Inferior parietal cortex (tissue), 1 donor: Measurements from ENCODE around the gene ADAMTS2.
"Not testable (repeated sequence)": the region's sequence is repeated elsewhere in the genome, so short reads cannot be mapped to it uniquely, and the experiment has no call there.

Source experiments
- DNase-seq: peaks from one replicate; pipeline ENCODE4 v3.0.0-alpha.2; 2016; ENCODE audit errors: extremely low spot score

ADAMTS2 gene

GRCh38 chr5:179296150-179296821, 49.0 kb downstream of the ADAMTS2 start:
- DNase-seq: no peak

- no peak for DNase-seq
Observed at GRCh38 chr5:179295778-179296149, 49.5 kb downstream of the ADAMTS2 start.

- DNase-seq: no peak
Observed at GRCh38 chr5:179294891-179295777, 50.1 kb downstream of the ADAMTS2 start.

DNA sequence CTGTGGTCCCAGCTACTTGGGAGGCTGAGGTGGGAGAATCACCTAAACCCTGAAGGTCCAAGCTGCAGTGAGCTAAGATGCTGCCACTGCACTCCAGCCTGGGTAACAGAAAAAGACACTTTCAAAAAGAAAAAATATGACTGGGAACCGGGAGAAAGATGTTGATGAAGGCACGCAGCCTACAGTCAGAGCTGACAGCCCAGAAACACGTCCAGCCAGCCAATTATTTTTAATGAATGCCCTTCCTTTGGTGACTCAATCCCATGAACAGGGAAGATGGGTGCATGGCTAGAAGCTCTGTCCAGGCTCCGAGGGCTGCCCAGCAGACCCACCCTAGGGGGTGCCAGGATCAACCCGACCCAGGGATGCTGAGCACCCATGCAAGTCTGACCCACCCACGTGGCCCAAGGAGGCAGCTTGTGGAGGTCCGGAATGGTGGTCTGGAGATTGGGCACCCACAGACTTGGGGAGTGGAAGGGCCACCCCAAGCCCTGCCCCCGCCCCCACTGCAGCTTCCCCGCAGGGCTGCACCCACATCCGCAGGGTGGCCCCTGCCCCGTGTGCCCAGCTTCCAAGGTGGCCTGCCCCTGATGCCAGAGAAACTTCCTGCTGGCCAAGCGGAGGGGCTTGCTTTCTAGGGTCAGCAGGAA, 51.0 kb downstream of the ADAMTS2 start:
- DNase-seq: no peak

GRCh38 chr5:179292681-179293635, 52.3 kb downstream of the ADAMTS2 start:
- DNase-seq: no peak

DNA sequence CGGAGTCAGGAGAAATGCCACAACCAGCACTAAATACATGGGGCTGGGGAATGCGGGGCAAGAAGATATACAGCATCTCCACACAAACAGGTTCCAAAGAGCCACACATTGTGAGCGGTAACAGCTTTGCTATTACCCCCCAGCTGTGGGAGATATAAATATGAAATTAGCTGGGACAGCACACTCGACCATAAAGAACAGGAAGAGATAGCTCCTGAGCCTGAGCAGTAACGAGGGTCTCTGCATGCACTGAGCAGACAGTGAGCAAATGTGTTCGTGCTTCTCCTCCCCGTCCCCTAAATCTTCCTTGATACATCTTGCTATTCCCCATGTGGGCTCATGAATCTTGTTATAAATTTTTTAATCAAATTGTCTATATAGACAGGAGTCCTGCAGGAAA, 53.1 kb downstream of the ADAMTS2 start:
- DNase-seq: no peak

GRCh38 chr5:179290681-179291540, 54.4 kb downstream of the ADAMTS2 start:
- DNase-seq: no peak

DNA sequence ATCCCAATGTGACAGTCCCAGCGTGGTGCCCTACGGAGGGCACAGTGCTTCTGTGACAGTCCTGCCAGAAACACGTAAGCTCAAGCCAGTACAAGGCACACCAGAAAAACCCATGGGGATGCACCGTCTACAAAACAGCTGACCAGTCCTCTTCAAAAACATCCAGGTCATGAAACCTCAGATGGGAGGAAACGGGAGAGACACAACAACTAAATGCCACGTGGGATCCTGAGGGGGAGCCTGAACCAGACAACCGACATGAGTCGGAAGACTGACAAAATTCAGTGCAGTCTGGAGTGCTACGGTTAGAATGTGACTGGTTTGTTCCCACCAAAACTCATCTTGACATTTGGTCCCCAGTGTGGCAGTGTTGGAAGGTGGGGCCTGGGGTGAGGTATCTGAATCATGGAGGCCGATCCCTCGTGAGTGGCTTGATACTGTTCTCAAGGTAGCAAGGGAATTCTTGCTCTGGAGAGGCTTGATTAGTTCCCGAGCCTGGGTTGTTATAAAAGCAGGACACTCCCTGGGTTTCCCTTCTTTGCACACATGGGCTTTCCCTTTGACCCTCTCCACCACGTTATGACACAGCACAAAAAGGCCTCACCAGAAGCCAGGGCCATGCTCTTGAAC, 55.4 kb downstream of the ADAMTS2 start:
- no peak for DNase-seq

DNA sequence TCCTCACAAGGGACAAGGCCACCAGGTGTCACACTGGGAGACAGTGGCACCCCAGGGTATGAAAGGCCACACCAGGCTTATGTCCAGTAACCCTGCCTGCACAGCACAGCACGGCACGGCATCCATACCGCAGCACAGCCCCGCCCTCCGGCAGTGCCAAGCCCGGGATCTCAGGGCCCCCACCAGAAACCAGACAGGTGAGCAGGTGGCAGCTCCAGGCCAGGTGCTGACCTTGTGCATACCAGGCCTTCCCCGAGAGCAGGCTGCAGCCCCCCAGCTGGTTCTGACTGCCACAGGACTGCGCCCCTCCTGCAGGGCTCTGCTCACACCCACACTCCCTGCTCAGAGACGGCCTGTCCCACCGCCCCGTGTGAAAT, 56.5 kb downstream of the ADAMTS2 start:
- no peak for DNase-seq

DNA sequence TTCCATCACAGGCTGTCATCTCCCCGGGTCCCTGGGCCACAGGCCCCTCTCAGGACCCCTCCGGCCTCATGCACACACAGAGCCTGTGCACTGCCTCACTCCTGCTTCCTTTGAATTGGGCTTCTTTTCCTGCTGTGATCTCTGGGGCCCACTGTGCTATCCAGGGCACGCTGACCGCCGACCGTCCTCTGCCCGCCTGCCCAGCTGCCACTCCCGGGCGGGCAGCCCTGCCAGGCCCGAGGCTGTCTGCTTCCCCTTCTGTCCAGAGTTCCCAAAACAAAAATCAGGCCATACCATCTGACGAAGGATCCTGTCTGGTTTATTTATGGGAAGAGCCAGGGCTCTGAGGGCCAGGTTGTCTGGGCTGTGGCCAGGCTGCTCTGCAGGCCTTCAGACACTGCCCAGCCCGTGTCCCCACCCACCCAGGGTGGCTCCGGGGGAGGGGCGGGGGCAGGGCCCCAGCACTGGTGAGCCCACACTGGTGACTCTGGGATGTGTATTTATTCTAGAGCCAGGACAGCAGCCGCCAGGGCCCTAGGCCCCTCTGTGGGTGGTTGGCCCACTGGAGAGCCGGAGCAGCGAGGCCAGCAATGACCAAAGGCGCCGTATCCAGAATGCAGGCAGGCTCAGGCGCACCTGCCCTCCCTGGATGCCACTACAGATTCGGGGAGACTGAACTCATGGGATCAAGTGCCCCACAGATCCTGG, 57.0 kb downstream of the ADAMTS2 start:
- DNase-seq: no peak

- DNase-seq: no peak
Observed at GRCh38 chr5:179287631-179288030, 57.6 kb downstream of the ADAMTS2 start.

GRCh38 chr5:179287071-179287470, 58.2 kb downstream of the ADAMTS2 start:
- no peak for DNase-seq

DNA sequence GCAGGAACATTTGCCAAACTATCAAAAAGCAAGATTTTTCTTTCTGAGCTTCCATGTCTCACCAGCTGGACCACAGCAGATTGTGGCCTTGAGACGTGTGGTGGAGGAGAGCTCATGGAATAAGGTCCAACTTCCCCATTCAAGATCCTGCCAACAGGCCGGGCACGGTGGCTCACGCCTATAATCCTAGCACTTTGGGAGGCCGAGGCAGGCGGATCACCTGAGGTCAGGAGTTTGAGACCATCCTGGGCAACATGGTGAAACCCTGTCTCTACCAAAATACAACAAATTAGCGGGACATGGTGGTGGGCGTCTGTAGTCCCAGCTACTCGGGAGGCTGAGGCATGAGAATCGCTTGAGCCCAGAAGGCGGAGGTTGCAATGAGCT, 59.5 kb downstream of the ADAMTS2 start:
- DNase-seq: not testable (repeated sequence)

GRCh38 chr5:179284751-179285631, 60.3 kb downstream of the ADAMTS2 start:
- DNase-seq: no peak

GRCh38 chr5:179283908-179284307, 61.4 kb downstream of the ADAMTS2 start:
- DNase-seq: not testable (repeated sequence)

GRCh38 chr5:179281694-179282093, 63.6 kb downstream of the ADAMTS2 start:
- DNase-seq: no peak

DNA sequence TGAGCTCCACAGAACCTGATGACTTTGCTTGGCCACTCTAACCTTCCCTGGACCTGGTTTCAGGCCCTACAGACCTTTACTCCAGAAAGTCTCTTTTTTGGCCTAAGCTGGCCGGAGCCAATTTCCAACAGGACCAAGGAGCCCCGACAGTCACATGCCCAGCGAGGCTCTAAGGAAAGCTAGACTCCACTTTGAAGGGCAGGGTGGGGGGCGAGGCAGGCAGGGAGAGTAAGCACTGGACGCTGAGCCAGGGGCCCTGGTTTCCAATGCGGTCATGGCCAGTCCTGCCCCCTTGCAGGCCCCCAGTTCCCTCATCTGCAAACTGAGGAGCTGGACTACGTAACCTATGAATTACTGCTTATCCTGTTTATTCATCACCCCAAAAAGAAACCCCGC, 65.2 kb downstream of the ADAMTS2 start:
- DNase-seq: no peak

GRCh38 chr5:179279347-179280094, 65.7 kb downstream of the ADAMTS2 start:
- no peak for DNase-seq
